Endothelial cell of hepatic sinusoid (primary cell): ENCODE data around the gene FOCAD.

Experiments used
- in situ Hi-C: cut with HindIII; loops from 2 replicates; pipeline ENCODE4 v1.10.0; 2017; ENCODE audit warnings: low sequenced_read_pairs

Gene FOCAD

GRCh38 chr9:20726144-20726543, 42.1 kb downstream of the FOCAD start:
- in situ Hi-C loops, result no loop called here

GRCh38 chr9:20728493-20729220, 44.6 kb downstream of the FOCAD start:
- in situ Hi-C loops, result no loop called here

DNA sequence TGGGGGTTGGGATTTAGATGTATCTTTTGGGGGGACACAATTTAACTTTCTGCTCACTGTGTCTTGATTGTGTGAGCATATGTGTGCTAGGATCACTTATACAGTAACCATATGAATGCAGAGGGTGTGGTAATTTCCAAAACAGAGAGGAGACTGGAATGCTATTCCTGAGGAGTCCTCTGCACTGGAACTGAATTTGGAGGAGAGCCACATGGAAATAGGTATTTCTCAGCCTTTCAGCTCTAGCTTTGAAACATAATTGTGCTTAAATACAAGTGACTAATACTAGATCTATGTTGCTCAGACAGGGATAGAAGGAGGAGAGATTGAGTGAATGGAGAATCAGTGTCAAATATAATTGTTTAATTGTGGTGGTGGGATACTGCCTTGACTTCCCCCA, 45.5 kb downstream of the FOCAD start:
- in situ Hi-C loops, result no loop called here

- in situ Hi-C loops, result no loop called here
Measured at GRCh38 chr9:20732118-20732517, 48.1 kb downstream of the FOCAD start.

- in situ Hi-C loops, result no loop called here
Measured at GRCh38 chr9:20734275-20734674, 50.2 kb downstream of the FOCAD start.

DNA sequence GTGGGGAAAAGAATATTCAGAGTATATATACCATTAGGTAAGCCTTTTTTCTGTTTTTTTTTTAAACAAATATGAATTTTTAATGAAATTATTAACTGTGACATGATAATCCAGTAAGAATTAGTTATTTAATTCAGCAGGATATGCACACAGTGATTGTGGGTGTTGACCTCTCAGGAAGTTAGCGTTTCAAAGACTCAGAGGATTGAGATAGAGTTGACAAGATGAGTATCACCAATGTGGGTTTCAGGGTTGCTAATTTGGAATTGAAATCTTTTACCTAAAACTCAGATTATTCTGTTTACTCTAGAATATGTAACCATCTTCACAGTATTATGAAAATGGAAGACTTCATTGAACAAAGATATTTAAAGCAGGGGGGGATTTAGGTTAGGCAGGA, 56.2 kb downstream of the FOCAD start:
- in situ Hi-C loops, result no loop called here

- in situ Hi-C loops, result no loop called here
Measured at GRCh38 chr9:20740929-20741582, 57.0 kb downstream of the FOCAD start.

DNA sequence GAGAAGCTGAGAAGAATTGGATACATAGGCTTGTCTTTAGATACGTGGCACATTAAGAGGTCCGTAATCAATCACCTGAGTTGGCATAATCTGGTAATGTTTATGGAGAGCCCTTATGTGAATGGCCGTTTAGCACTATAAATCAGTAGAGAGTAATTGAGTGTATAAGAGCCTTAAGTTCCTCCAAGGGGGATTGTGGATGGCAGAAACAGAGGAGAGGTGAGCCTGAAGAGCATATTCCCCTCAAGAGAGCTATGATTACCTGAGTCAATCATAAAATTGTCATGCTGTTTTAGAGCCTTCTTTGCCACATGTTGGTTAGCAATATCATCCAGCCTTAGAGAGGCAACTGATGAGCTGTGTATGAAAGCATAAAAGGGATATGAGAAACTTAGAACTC, 58.8 kb downstream of the FOCAD start:
- in situ Hi-C loops, result no loop called here

DNA sequence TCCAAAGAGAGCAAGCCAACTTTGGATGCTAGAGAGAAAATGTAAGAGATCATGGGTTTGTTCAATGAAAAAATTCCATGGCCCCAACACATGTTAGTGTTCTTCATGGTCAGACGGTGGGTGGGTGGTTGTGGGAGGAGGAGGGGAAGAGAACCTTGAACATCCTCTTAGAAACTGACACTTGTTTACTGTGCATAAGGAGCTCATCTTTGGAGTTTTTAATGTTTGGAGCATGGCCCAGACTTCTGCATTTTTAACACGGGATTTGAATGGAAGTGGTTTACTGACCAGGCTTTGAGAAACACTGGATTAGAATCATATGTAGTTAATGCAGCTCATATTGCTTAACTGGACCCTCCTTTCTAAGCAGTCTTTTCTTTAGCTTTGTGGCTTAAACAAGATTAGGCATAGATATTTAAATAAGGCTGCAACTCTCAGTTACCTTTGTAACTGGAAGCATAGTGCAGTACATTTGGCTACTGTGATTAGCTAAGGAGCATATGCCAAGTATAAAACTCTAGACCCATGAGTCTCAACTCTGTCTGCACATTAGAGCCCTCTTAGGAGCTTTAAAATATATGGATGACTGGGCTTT, 60.1 kb downstream of the FOCAD start:
- in situ Hi-C loops, result no loop called here

DNA sequence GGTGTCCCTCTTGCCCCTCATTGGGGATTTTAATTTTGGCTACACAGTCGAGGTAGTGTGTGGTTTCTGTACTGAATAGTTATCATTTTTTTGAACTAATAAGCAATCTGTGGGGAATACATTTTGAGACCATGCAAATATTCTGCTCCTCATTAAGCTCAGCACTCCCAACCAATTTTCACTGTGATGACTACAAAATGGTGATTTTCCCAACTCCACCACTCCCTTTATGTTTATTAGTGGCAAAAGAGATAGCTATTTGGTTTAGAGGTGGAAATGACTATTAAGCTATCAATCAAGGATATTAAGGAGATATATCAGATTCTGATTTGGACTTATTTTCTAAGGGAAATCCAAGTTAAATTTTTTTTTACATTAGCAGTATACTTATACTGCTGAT, 62.9 kb downstream of the FOCAD start:
- in situ Hi-C loops, result no loop called here

GRCh38 chr9:20749496-20750198, 65.6 kb downstream of the FOCAD start:
- in situ Hi-C loops, result loop anchor here (25.0 kb wide), 1 partner anchor 387 kb away; no protein-coding TSS in a partner anchor

DNA sequence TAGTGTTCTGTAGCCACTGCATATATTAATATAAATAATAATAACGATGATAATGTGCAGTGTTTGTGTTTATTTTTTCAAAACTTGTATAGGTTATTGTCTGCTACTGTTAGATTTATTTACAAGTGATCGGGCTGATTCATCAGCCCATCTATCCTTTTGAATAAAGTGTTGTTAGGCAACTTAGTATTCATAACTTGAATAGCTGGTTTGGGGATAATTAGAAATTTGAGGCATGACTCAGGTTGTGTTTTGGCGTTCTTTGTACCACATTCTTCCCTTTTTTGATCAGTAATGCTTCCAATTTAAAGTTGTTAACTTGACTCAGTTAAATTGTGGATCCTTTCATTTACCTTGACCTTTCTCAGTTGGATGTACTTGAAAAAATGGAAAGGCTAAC, 69.7 kb downstream of the FOCAD start:
- in situ Hi-C loops, result loop anchor here (25.0 kb wide), 1 partner anchor 391 kb away; no protein-coding TSS in a partner anchor

DNA sequence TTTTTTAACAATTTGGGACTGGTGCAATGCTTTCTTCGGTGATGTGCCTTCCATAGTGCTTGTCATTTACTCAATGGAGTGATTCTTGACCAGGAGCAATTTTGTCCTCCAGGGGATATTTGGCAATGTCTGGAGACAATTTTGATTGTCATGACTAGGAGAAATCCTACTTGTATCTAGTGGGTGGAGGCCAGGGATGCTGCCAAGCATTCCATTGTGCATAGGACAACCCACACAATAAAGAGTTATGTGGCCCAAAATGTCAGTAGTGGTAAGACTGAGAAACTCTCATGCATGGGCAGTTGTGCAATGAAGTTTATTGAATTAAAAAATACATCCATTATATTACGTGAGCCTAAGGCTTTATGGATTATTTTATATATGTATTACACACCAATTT, 70.5 kb downstream of the FOCAD start:
- in situ Hi-C loops, result loop anchor here (25.0 kb wide), 1 partner anchor 392 kb away; no protein-coding TSS in a partner anchor

DNA sequence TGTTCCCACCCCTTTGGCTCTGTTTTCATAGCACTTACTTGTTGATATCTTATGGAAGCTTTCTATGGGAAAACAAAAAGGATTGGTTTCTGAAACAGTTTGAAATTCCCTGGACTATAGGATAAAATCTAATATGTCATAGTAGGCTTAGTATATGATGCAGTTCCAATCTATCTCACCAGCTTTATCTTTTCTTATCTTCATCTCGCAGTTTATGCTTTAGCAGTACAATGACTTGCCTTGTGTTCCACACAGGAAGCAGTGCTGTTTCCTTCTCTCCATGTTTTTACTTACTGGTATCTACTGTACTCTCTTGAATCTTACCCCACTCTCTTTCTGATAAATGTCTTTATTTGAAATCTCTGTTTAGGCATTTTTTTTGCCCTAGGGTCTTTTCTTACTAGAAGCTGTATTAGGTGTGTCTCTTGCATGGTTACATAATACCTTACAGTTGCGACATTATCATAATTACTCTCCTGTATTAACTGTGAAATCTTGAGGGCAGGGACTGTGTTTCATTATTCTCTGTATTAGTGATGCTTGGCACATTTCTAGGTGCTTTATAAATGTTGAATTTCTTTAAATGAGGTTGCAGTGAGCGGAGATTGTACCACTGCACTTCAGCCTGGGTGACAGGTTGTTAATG, 76.3 kb downstream of the FOCAD start:
- in situ Hi-C loops, result loop anchor here (25.0 kb wide), 1 partner anchor 398 kb away; no protein-coding TSS in a partner anchor

DNA sequence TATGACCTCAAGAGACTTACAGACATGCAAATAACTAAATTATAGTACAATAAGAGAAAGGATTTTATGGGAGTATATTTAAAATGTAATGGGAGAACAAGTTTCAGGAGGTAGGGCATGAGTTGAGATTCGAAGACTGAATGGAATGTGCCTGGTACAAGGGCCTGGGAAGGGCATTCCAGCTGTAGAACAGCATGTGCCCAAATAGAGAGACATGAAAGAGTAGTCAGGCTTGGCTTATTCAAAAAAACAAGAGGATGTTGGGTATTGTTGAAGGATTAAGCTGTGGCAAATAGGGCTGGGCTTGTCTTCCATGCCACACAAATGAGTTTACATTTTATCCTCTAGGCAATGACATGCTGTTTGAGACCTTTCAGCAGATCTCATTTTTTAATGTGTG, 86.9 kb downstream of the FOCAD start:
- in situ Hi-C loops, result loop anchor here (25.0 kb wide), 1 partner anchor 409 kb away; no protein-coding TSS in a partner anchor

GRCh38 chr9:20771729-20772128, 87.7 kb downstream of the FOCAD start:
- in situ Hi-C loops, result loop anchor here (25.0 kb wide), 1 partner anchor 409 kb away; no protein-coding TSS in a partner anchor

DNA sequence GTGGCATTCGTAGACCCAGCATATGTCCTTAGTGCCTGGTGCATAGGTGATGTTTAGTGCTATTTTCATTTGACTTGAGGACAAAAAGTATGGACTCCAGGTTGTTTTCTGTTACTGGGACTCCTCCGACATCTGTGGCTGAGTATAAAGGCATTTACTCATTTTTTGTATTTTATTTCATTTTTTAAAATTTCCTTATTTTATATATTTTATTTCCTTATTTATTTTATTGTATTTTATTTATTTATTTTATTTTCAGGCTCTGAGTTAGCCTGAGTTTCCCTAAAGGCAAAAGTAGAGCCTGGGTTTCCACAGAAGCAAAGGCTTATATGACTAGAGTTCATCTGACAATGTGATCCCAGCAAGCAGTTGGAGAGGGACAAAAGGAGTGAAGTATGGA, 91.6 kb downstream of the FOCAD start:
- in situ Hi-C loops, result no loop called here

DNA sequence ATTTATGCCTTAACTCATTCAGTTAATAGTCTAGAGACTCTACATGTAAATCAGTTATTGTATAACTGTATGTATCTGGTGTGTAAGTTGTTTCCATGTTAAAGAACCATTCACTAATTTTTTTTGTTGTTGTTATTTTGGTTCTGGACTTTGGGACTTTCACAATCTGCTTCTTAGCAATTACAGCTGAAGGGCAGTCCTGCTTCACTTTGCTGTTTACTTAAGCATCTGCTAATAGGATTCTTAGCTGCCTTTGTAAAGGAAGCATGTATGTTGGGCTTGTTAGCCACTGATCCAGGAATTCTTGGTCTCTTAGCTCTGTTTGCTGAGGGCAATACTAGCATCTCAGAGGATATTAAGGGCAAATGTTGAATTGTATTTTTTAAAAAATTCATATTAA, 97.0 kb downstream of the FOCAD start:
- in situ Hi-C loops, result no loop called here

GRCh38 chr9:20782289-20782688, 98.2 kb downstream of the FOCAD start:
- in situ Hi-C loops, result no loop called here
